GM19395 (cell line): ENCODE results near the gene CDSN.

Experiments
- ATAC-seq: cut with Tn5 transposase; IDR thresholded peaks from one replicate; pipeline ENCODE4 v1.9.1; 2021; ENCODE audit warnings: mild to moderate bottlenecking, moderate library complexity; ENCODE audit not compliant: unreplicated experiment

The CDSN gene

DNA sequence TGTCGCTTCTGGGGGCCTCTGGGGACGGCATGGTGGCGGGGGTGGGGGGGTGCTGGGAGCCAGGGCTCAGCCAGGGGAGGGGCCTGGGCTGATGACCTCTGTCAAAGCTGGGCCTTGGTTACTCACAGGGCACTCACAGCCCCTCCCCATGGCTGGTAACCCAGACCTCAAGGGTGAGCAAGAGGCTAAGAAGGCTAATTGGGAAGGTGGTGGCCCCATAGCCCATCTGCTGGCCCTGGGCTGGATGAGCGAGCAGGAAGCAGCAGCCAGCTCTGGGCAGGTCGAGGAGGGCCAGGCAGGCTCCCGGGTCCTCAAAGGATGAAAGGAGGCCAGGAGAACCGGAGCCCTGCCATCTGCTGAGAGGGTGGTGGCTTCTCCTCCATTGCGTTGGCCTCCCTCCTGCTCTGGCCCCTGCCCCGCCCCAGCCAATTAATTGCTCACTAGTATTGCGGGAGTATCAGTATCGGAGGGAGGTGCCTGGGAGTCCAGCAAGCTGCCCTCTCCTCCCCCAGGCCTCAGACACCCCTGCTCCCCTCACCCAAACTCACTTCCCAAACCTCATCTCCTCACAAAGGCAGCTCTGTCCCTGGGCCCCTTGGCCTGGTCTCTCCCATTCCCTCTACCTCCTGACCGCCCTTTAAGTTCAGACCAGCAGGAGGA lies 1.0 kb upstream of the CDSN start:
- no peak for ATAC-seq

DNA sequence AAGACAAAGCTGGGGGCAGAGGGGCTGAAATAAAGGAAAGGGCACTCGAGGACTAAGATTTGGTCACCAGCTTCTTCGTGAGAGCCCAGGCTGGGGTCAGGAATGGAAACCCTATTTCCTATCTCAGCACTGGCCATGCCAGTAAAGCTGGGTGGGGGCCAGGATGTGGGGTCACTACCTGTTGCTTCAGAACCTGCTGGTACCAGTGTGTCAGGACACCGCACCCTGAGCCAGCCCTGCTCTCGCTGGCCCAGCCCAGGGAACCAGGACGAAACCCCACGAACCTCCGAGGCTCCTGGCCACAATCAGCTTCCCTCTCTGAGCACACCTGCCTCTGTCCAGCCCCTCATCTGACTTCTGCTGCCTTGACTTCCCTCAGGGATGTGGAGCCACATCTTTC lies 2.1 kb downstream of the CDSN start:
- ATAC-seq: no peak

DNA sequence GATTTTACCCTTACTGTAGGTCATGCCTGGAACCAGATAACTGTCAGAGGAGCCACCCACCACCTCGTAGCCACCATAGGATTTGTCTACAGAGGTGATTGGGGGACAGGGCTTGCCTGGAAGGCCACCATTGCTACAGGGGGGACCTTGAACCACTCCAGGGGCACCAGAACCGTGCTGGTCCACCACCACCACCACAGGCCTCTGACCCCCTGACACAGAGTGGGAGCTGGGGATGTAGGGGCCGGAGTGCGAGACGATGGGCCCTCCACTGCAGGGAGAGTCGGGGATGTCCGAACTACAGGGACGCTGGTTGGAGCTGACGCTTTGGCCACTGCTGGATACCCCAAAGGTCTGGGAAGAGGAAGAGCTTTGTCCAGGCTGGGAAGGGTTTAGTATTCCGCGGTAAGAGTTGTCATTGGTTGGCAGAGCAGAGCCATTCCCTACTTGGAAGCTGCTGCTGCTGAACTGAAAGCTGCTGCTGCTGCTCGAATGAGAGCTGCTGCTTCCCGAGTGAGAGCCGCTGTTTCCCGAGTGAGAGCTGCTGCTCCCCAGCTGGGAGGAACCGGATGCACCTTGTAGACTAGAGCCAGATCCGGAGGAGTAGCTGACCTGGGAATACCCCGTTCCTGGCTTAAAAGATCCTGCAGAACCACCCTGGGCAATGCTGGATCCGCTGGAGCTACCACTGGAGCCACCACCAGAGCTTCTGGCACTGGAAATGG lies 3.4 kb downstream of the CDSN start:
- no peak for ATAC-seq

DNA sequence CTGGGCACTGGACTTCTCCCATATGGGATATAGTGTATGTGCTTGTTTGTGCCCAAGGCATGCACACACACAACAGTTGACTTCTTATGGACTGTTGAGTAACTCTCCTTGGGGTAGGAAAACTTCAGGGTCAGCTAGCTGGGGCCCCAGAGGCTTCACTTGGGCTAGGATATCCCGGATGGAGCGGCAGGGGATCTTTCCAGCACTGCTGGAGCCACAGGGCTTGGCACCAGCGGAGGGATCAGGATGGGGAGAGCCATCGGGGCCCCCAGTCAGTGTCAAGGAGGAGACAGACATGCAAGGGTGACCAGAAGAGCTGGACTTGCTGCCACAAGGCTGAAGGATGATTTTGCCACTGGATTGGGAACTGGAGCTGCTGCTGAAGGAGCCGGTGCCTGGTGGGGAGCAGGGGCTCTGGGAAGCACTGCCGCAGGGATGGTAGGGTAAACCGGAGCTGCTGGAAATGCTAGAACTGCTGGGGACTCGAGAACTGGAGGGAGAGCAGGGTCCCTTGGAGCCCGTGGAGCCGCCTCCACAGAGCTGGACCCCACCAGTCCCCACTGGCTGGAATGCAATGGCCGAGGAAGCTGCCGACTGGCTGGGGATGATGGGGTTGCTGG lies 4.2 kb downstream of the CDSN start:
- ATAC-seq: no peak

DNA sequence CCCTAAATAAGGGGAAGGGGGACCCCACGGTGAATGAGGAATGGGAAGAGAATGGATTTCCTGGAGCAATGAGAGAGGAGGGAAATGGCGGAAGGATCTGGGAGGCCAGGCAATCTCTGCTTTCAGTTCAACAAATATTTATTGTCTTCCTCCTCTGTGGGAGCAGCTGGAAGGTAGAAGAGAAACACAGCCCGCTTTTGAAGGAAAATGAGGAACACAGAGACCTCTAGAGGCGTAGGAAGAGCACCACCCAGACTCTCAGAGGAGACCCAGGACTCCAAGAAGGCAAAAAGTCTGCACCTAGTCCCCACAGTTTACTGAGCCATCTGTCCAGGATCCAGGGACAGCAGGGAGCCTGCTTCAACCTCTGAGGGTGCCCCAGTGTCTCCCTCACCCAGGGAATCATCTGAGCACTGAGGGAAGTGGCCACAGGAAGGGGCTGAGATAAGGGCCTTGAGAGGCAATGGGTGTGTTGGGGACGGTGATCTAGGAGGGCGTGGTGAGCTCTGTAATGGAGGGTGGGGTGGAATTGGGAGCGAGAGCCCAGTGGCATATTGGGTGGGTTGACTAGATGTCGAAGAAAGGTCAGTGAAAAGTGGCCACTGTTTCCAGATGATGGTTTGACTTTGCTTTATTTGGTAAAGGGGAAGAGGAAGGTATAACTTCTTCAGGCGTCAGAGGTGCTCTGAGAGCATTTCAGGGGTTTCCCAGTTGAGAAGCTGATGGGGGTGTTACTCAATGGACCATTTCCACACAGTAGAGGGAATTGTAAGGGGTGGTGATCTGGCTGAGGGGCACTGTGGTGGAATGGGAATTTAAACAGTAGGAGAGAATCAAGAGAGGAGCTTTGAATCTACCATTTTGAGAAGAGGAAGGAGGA lies 5.0 kb downstream of the CDSN start:
- ATAC-seq: no peak

DNA sequence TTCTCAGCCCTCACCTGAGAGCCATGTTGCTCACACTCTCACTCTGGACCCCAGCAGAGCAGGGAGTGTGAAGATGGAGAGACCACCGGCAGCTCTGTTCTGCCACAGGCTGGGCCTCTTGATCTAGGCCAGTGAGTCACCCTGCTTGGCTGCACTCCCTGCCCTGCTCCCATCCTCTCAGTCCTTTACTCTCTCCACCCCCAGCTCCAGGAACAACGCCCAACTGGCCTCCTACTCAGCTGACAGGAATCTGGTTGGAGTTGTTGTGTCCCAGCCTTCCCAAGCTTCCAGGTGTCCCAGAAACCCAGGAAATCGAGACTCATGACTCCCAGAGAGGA lies 5.7 kb downstream of the CDSN start, which contains the start of gene PSORS1C1:
Gene PSORS1C1 (plus strand): TSS at position 260 of the 338 bp plus-strand sequence. CDS start 14,833 bp downstream, outside the sequence.
- ATAC-seq: no peak

DNA sequence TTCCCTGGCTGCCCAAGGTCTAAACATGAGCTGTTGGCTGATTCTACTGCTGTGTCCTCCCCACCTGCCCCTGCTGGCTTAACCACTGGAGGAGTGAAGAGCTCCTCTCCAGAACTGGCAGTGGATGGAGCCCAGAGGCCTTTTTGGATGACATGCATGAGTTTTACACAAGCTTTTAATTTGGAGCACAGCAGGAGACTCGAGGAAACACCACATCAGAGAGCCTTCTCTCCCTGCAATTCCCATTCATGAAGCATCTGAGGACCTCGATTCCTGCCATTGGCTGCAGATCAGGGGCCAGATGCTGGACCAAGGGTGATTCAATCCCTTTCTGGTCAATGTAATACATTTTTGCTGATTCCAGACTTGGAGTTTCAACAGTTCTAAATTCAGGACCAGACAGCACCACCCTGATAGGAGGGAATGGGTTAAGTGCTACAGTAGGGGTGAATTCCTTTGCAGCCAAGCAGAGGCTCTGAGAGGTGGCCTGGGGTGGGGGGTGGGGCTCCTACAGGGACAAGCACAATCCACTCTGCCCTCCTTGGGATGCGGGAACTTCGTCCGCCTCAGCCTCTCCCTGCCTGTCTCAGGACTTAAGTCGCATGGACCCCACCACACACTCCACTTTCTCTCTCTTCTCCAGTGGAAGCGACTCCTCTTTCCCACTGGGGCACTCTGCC lies 6.2 kb downstream of the CDSN start:
- no peak for ATAC-seq

DNA sequence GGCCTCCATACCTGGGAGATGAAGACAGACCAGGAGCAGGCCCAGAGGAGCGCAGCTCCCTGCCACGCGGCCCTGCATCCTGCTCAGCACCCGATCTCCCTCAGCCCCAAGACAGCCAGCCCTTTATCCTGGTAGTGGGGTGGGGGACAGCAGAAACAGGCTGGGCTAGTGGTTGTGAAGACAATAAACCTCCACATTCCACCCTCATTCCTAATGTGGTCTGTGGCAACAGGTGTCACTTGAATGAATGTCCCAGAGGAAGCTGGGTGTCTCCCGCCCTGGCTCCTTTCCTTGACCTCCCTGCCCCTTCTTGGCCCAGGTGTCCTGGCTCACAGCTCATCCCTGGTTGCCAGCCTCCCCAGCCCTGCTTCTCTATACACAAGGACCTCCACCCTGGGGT lies 7.8 kb downstream of the CDSN start, which contains the start of gene C6orf15:
Gene C6orf15 (minus strand): TSS at position 98 of the 400 bp plus-strand sequence. CDS start 20 bp downstream, at position 78.
- no peak for ATAC-seq

DNA sequence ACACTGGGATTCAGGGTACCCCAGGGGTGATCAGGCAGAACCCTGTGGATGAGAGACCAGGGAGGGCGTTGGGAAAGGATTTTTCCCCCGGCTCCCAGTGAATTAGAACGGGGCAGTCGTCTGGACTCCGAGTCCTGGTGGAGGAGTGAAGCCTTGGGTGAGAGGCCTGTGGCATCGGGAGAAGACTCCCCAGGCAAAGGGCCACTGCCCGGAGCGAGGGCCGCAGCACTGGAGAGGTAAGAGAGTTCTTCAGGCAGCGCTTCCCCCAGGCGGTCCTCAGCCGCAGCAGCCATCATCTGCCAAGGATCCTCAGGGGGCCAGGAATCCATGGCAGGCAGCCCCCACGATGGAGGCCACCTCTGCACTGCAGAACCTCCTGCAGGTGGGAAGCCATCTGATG lies 8.5 kb downstream of the CDSN start:
- no peak for ATAC-seq

DNA sequence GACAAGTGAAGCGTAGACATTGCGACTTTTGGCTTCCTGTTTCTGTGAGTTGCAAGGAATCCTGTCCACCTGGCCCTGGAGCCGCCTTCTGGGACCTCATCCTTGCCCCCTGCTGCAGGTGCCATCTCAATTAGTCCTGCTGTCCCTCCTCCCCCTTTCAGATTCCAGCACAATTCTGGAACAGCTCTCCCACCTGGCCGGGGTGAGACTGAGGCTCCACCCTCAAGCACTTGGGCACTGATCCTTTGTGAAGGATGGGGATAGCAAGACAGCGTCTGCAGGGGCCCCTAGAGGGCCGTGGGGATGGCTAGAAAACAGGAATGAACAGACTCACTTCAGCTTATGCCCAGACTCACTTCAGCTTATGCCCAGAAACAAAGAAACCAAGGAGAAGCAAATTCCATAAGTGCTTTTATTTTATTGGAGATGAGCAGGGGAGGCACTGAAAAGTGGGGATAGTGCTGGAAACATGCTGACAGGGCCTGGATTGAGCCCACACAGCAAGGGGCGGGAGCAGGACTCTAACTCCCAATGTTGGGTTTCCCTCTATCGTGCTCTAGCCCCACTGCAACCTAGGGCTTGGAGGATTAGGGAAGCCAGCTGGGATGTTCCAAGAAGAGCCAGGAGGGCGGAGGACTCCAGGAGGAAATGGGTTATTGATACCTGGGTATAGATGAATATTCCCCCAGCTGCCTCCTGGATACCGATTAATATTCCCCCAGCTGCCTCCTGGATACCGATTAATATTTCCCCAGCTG lies 9.2 kb downstream of the CDSN start:
- no peak for ATAC-seq

DNA sequence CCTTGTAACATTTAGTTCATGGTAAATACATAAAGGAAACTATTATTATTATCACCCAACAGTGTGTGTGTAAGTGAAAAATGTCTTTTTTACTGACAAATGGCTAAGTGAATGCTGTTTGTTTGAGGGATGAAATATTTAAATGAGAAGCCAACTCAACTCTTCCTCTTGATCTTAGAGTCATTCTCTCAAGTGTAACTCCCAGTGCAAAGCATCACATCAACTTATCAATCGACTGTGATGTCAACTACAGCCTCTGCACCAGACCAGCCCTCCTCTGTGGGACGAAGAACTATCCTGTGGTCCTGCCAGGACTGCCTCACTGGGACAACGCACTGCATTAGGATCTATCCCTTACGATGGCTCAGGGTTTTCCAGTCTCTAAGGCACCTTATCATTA lies 13.2 kb downstream of the CDSN start:
- ATAC-seq: no peak

DNA sequence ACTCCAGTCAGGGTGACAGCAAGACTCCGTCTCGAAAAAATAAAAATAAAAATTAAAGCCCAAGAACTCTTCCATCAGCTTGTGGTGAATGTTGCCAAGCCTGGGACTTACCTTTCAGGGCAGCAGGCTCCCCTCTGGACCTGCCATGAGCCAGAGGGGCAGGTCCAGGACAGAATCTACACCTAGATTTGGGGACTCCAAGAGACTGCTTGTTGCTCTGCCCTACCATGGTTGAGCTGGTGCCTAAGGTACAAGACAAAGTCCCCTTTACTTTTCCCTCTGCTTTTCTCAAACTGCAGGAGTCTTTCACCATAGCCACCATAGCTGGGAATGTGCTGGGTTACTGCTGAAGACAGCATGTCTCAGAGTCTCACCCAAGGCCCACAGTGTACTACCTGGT lies 17.1 kb downstream of the CDSN start:
- no peak for ATAC-seq

DNA sequence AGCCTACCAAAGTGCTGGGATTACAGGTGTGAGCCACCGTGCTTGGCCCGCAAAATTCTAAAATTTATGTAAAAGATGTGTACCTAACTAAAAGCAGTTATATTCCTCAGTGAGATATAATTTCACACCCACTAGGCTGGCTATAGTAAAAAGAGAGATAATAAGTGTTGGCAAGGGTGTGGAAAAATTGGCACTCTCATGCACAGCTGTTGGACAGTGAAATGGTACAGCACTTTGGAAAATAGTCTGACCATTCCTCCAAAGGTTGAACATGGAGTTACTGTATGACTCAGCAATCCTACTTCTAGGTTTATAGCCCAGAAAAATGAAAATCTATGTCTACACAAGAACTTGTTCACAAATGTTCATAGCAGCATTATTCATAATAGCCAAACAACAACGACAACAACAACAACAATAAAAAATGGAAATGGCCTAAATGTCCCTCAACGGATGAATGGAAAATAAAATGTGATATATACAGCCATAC lies 21.8 kb downstream of the CDSN start:
- ATAC-seq: no peak

DNA sequence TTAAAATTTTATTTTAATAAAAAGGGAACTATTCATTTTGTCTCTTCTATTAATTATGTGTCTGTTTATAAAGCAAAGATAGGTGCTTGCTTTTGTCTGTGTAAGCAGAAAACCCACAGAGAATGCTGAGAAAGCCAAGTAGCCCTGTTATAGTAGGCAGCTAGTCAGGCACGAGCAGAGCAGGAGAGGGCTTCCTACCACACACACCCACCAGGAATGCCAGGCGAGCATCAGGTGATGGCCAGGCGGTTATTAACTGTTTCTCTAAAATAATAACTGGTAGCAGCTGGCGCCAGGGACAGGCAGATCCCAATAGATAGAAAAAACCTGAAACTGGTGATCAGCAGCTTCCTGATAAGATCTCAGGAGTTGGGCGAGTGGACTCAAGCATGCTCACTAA lies 23.6 kb downstream of the CDSN start:
- ATAC-seq: no peak

DNA sequence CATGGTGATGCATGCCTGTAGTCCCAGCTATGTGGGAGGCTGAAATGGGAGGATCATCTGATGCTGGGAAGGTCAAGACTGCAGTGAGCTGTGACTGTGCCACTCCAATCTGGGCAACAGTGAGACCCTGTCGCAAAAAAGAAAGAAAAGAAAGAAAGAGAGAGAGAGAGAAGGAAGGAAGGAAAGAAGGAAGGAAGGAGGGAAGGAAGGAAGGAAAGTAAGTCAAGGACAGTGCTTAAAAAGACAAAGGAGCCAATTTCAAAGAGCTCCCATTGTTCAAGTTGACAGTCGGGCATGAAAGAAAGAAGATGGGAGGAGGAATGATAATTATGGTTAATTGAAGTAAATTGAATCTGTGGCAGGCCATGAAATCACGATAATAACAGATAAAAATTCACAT lies 24.0 kb downstream of the CDSN start:
- no peak for ATAC-seq

DNA sequence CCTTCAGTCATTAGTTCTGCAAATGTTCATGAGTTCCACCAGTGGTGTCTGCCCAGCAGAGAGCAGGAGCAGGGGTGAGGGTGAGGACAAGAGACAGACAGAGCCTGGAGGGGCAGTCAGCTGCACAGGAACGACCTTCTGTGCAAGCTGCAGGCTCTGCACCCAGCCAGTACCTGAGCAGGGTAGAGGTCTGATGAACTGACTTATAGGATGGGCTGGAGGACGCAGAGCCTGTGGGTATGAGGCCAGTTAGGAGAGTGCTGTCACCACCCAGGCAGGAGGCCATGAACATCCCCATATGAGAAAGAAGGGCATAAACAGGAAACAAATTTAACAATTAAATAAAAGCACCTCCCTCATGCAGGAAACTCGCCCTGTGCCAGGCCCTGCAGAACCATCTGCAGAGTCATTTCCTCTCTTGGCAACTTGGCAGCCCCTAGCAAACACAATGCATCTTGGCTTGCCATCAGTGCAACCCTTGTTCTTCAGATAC lies 25.8 kb downstream of the CDSN start:
- no peak for ATAC-seq

DNA sequence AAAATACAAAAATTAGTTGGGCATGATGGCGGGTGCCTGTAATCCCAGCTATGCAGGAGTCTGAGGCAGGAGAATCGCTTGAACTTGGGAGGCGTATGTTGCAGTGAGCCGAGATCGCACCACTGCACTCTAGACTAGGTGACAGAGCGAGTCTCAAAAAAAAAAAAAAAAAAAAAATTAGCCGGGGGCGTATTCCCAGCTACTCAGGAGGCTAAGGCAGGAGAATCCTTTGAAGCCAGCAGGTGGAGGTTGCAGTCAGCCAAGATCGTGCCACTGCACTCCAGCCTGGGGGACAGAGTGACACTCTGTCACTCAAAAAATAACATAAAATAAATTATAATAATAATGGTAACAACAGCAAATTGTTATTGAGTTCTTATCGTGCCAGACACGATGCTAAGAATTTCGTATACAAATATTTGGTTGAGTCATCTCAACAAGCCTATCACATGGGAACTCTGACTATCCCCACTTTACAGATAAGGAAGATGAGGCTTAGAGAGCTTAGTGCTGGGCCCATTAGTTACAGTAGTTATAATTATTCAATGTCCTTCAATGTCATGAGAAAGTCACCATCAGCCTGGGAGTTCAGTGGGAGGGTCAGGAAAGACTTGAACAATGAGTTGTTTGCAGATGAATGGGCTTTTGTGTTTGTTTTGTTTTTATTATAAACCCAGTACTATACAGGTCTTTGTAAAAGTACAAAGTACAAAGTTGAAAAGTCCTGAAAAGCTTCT lies 27.3 kb downstream of the CDSN start:
- no peak for ATAC-seq

DNA sequence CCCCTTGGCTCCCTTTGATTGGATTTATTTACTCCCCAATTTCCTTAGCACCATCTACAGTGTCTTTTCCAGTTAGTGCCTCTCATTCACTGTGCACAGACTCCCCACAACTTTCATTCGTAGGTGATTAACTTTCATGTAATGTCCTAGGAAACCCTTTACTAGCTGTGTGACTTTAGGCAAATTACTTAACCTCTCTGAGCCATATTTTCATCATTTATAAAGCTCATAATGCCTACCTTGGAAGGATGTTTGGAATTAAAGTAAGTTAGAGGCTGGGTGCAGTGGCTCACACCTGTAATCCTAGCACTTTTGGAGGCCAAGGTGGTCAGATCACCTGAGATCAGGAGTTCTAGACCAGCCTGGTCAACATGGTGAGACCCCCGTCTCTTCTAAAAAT lies 28.0 kb downstream of the CDSN start:
- ATAC-seq: no peak

DNA sequence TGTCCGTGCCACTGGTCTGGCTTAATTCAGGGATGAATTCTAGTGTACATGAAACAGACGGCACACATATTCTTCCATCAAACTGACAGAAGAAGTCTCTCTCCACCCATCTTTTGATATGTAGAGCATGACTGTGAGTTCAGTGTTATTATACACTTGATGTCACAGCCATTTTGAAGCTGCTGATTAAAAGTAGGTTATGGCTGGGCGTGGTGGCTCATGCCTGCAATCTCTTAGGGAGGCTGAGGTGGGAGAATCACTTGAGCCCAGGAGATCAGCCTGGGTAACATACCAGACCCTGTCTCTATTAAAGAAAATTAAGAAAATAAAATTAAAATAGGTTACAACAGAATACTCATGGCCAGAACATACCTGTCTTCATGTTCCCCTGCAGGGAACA lies 28.6 kb downstream of the CDSN start:
- ATAC-seq: no peak
